ENCODE data around the gene SYT15. TPM values are rescaled to one million over a fixed set of nuclear protein-coding genes. Genes with fewer than 3 reads are reported as not detected.

SYT15 gene
- total RNA-seq, 2 experiments from 2014 or later, result 0.79 to 1.2 TPM

GRCh38 chr10:46540412-46541016 is 38.4 kb upstream of the SYT15 start:
- no peaks in the 10 kb centered on the region for H3K4me1 Mint-ChIP-seq
- CTCF ChIA-PET, result interaction anchor here (1.1 to 1.5 kb wide), 2 partner anchors 11 to 12 kb away, joined by 3 read pairs; no protein-coding TSS in a partner anchor
- no peak overlapping the region for H3K27ac Mint-ChIP-seq
- no peak for DNase-seq
- H3K27me3 Mint-ChIP-seq, result peaks cover 40% of the 10 kb centered on the region
- POLR2A ChIA-PET, result no interaction called here
- H3K9me3 Mint-ChIP-seq, result no peaks in the 10 kb centered on the region
- H3K36me3 Mint-ChIP-seq (ENCODE audit: low read depth), result no peaks in the 10 kb centered on the region
- no peak overlapping the region for H3K4me3 Mint-ChIP-seq

DNA sequence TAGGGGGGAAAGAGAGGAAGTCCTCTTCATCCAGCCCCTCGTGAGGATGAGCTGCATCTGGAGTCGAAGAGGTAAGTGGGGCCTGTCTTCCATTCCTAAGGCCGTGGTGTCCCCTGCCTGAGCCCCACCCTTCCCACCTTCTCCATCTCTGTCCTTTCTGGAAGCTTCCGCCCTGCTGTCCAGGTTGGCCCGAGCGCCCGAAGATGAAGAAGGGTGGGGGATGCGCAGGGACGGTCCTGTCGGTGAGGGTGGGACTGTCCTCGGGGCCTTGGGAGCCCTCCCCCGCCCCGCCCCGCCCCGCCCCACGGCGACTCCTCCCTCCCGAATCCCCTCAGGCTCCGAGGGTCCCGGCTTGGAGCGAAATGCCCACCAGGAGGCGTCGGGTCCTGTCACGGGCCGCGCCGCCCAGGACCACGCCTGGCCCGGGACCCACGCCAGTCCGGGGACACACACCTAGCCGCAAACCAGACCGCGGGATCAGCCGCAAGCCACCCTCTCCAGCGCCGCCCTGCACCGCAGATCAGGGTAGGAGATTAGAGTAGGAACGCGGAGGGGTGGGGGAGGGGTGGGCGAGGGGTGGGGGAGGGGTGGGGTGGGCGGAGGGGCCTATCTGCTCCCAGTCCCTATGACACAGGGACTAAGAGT is 37.8 kb upstream of the SYT15 start:
- no peak for DNase-seq
- no peak overlapping the region for H3K4me3 Mint-ChIP-seq
- peaks cover 40% of the 10 kb centered on the region for H3K27me3 Mint-ChIP-seq
- no peaks in the 10 kb centered on the region for H3K4me1 Mint-ChIP-seq
- H3K36me3 Mint-ChIP-seq (ENCODE audit: low read depth), result no peaks in the 10 kb centered on the region
- no peak overlapping the region for H3K27ac Mint-ChIP-seq
- ChIA-PET POLR2A (no interaction called here), CTCF (interaction anchor here (0.5 to 1.1 kb wide), 2 partner anchors 12 to 1762 kb away, joined by 3 read pairs; no protein-coding TSS in a partner anchor)
- H3K9me3 Mint-ChIP-seq, result no peaks in the 10 kb centered on the region

- Mint-ChIP-seq H3K4me3 (no peak overlapping the region), H3K36me3 (ENCODE audit: low read depth) (no peaks in the 10 kb centered on the region), H3K4me1 (no peaks in the 10 kb centered on the region), H3K9me3 (no peaks in the 10 kb centered on the region), H3K27ac (no peak overlapping the region), H3K27me3 (peaks cover 40% of the 10 kb centered on the region)
- ChIA-PET POLR2A (no interaction called here), CTCF (interaction anchor here (0.5 kb wide), 1 partner anchor 1761 kb away, joined by 3 read pairs; no protein-coding TSS in a partner anchor)
- no peak for DNase-seq
Measured at GRCh38 chr10:46541735-46542566, 37.0 kb upstream of the SYT15 start.

- no peak overlapping the region for H3K4me3 Mint-ChIP-seq
- no peaks in the 10 kb centered on the region for H3K36me3 Mint-ChIP-seq (ENCODE audit: low read depth)
- no peak for DNase-seq
- H3K27me3 Mint-ChIP-seq, result peaks cover 35% of the 10 kb centered on the region
- CTCF ChIA-PET, result no interaction called here
- POLR2A ChIA-PET, result no interaction called here
- H3K27ac Mint-ChIP-seq, result no peak overlapping the region
- H3K9me3 Mint-ChIP-seq, result no peaks in the 10 kb centered on the region
- H3K4me1 Mint-ChIP-seq, result no peaks in the 10 kb centered on the region
Measured at GRCh38 chr10:46542567-46543465, 36.1 kb upstream of the SYT15 start.

GRCh38 chr10:46543466-46544377 is 35.2 kb upstream of the SYT15 start:
- no peak for DNase-seq
- Mint-ChIP-seq H3K4me1 (no peaks in the 10 kb centered on the region), H3K27ac (no peak overlapping the region), H3K27me3 (peaks cover 29% of the 10 kb centered on the region), H3K9me3 (no peaks in the 10 kb centered on the region), H3K36me3 (ENCODE audit: low read depth) (no peaks in the 10 kb centered on the region), H3K4me3 (no peak overlapping the region)
- POLR2A ChIA-PET, result no interaction called here
- CTCF ChIA-PET, result no interaction called here

- Mint-ChIP-seq H3K4me1 (no peaks in the 10 kb centered on the region), H3K27ac (no peak overlapping the region), H3K27me3 (peaks cover 20% of the 10 kb centered on the region), H3K36me3 (ENCODE audit: low read depth) (no peaks in the 10 kb centered on the region), H3K4me3 (no peak overlapping the region), H3K9me3 (no peaks in the 10 kb centered on the region)
- DNase-seq, result no peak
- CTCF ChIA-PET, result interaction anchor here (0.9 to 1.0 kb wide), 2 partner anchors 13 to 16 kb away, joined by 3 read pairs; no protein-coding TSS in a partner anchor
- POLR2A ChIA-PET, result no interaction called here
Measured at GRCh38 chr10:46544989-46545791, 33.7 kb upstream of the SYT15 start.

DNA sequence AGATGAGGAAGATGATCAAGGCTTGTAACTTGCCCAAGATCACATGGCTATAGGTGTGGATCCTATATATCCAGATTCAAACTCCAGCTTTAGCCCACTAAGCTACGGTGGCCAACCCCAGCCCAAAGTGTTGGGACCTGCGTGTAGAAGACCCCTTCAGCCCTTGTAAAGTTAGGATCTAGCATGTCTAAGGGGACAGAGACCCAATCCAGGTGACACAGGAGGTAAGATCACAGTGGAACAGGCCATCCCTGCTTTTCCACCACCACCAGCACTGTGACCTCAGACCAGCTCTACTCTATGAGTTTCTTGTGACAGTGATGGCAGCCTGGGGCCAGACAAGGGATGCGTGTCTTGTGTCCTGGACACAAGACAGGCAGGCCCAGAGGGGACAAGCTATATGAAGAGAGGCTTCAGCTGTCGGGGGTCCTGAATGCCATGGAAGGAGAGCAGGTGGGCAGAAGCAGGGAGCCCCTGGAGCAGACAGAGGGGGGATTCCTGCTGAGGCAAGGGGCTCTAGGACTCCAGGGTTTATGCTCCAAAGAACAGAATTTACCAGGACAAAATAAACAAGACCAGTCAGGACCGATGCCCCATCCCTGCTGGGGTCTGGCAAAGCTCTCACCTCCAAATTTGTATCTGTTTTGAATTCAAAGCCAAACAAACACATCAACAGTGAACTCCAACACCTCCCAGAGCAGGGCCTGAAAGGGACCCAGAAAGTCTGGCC is 32.9 kb upstream of the SYT15 start:
- no peak for DNase-seq
- H3K4me1 Mint-ChIP-seq, result no peaks in the 10 kb centered on the region
- no peak overlapping the region for H3K27ac Mint-ChIP-seq
- no peaks in the 10 kb centered on the region for H3K9me3 Mint-ChIP-seq
- peaks cover 13% of the 10 kb centered on the region for H3K27me3 Mint-ChIP-seq
- no peaks in the 10 kb centered on the region for H3K36me3 Mint-ChIP-seq (ENCODE audit: low read depth)
- ChIA-PET POLR2A (no interaction called here), CTCF (no interaction called here)
- no peak overlapping the region for H3K4me3 Mint-ChIP-seq

- Mint-ChIP-seq H3K27ac (no peak overlapping the region), H3K27me3 (peaks cover 12% of the 10 kb centered on the region), H3K4me3 (no peak overlapping the region), H3K4me1 (no peaks in the 10 kb centered on the region), H3K9me3 (no peaks in the 10 kb centered on the region), H3K36me3 (ENCODE audit: low read depth) (no peaks in the 10 kb centered on the region)
- DNase-seq, result no peak
- POLR2A ChIA-PET, result no interaction called here
- CTCF ChIA-PET, result no interaction called here
Measured at GRCh38 chr10:46546591-46547540, 32.1 kb upstream of the SYT15 start.

- H3K4me3 Mint-ChIP-seq, result no peak overlapping the region
- no peaks in the 10 kb centered on the region for H3K4me1 Mint-ChIP-seq
- DNase-seq, result peak; percentile 5
- peaks cover 4% of the 10 kb centered on the region for H3K27me3 Mint-ChIP-seq
- H3K36me3 Mint-ChIP-seq (ENCODE audit: low read depth), result no peaks in the 10 kb centered on the region
- ChIA-PET CTCF (no interaction called here), POLR2A (no interaction called here)
- H3K9me3 Mint-ChIP-seq, result no peaks in the 10 kb centered on the region
- no peak overlapping the region for H3K27ac Mint-ChIP-seq
Measured at GRCh38 chr10:46547541-46548497, 31.1 kb upstream of the SYT15 start.
